ENCODE data around the gene HACD1. TPM values are rescaled to one million over a fixed set of nuclear protein-coding genes. Genes with fewer than 3 reads are reported as not detected.

Gene HACD1
- polyA plus RNA-seq, 1 donor from 2014 or later, result 23.0 TPM

DNA sequence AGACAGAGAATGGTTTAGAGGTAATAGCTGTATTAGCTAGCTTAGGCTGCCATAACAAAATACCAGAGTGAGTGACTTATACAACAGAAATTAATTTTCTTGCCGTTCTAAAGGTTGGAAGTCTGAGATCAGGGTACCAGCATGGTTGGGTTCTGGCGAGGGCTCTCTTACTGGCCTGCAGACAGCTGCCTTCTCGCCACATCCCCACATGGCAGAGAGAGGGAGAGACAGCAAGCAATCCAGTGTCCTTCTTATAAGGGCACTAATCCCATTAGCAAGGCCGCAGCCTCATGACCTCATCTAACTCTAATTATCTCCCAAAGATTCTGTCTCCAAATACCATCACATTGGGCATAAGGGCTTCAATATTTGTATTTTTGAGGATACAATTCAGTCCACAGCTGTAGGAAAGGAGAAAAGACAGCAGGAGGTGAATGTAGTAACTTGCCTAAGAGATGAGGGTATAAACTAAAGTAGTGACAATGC lies 23.2 kb upstream of the HACD1 start:
- Histone ChIP-seq H3F3A (ENCODE audit: insufficient read depth, low read length, poor library complexity, severe bottlenecking) (peaks cover 4% of the 10 kb centered on the region), H3K9me2 (ENCODE audit: insufficient read depth, low read length) (no peaks in the 10 kb centered on the region), H3K27ac (ENCODE audit: low read length) (no peak overlapping the region), H2AFZ (ENCODE audit: low read depth, low read length) (no peak overlapping the region), H3K9me3 (ENCODE audit: low read length) (no peaks in the 10 kb centered on the region), H3K4me2 (ENCODE audit: low read length) (no peak overlapping the region), H3K27me3 (ENCODE audit: insufficient read depth, low read depth, low read length) (no peaks in the 10 kb centered on the region), H3K36me3 (ENCODE audit: insufficient read depth, low read length) (no peaks in the 10 kb centered on the region), H3K79me2 (replicated peaks; ENCODE audit: insufficient read depth, low read length) (peaks cover 14% of the 10 kb centered on the region), H4K20me1 (ENCODE audit: insufficient read depth) (no peaks in the 10 kb centered on the region), H3K9ac (ENCODE audit: low read length) (no peak overlapping the region), H3K4me3 (ENCODE audit: low read length) (no peak overlapping the region)
- no peak for TF ChIP-seq SMC3 (conservative IDR thresholded peaks at IDR 0.05; ENCODE audit: poor library complexity)
- TF ChIP-seq POLR2AphosphoS5 (IDR thresholded peaks at IDR 0.05), result no peak
- no peak for TF ChIP-seq MXI1 (conservative IDR thresholded peaks at IDR 0.05; ENCODE audit: poor library complexity, severe bottlenecking)
- TF ChIP-seq EP300 (conservative IDR thresholded peaks at IDR 0.05; ENCODE audit: poor library complexity, severe bottlenecking), result no peak
- no peak for TF ChIP-seq TAF1 (IDR thresholded peaks at IDR 0.05; ENCODE audit: low read depth)
- no peak for TF ChIP-seq EZH2 (IDR thresholded peaks at IDR 0.05; ENCODE audit: borderline replicate concordance, insufficient read depth, low read length, poor library complexity, severe bottlenecking)
- TF ChIP-seq REST (IDR thresholded peaks at IDR 0.05; ENCODE audit: borderline replicate concordance), result no peak
- TF ChIP-seq, protein P1, sequence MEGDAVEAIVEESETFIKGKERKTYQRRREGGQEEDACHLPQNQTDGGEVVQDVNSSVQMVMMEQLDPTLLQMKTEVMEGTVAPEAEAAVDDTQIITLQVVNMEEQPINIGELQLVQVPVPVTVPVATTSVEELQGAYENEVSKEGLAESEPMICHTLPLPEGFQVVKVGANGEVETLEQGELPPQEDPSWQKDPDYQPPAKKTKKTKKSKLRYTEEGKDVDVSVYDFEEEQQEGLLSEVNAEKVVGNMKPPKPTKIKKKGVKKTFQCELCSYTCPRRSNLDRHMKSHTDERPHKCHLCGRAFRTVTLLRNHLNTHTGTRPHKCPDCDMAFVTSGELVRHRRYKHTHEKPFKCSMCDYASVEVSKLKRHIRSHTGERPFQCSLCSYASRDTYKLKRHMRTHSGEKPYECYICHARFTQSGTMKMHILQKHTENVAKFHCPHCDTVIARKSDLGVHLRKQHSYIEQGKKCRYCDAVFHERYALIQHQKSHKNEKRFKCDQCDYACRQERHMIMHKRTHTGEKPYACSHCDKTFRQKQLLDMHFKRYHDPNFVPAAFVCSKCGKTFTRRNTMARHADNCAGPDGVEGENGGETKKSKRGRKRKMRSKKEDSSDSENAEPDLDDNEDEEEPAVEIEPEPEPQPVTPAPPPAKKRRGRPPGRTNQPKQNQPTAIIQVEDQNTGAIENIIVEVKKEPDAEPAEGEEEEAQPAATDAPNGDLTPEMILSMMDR (IDR thresholded peaks at IDR 0.05; ENCODE audit: poor library complexity, severe bottlenecking), result no peak
- TF ChIP-seq RAD21 (conservative IDR thresholded peaks at IDR 0.05), result no peak

- H3K27ac ChIP-seq (ENCODE audit: low read length), result no peak overlapping the region
- no peak overlapping the region for H2AFZ ChIP-seq (ENCODE audit: low read depth, low read length)
- no peaks in the 10 kb centered on the region for H3K27me3 ChIP-seq (ENCODE audit: insufficient read depth, low read depth, low read length)
- no peak overlapping the region for H3K4me3 ChIP-seq (ENCODE audit: low read length)
- no peaks in the 10 kb centered on the region for H4K20me1 ChIP-seq (ENCODE audit: insufficient read depth)
- H3K79me2 ChIP-seq (replicated peaks; ENCODE audit: insufficient read depth, low read length), result peaks cover 3% of the 10 kb centered on the region
- TF ChIP-seq POLR2AphosphoS5 (IDR thresholded peaks at IDR 0.05), result no peak
- TF ChIP-seq TAF1 (IDR thresholded peaks at IDR 0.05; ENCODE audit: low read depth), result no peak
- no peak for TF ChIP-seq REST (IDR thresholded peaks at IDR 0.05; ENCODE audit: borderline replicate concordance)
- TF ChIP-seq EP300 (conservative IDR thresholded peaks at IDR 0.05; ENCODE audit: poor library complexity, severe bottlenecking), result no peak
- TF ChIP-seq, protein P1 (IDR thresholded peaks at IDR 0.05; ENCODE audit: poor library complexity, severe bottlenecking), result no peak
- no peak for TF ChIP-seq MXI1 (conservative IDR thresholded peaks at IDR 0.05; ENCODE audit: poor library complexity, severe bottlenecking)
- no peak for TF ChIP-seq EZH2 (IDR thresholded peaks at IDR 0.05; ENCODE audit: borderline replicate concordance, insufficient read depth, low read length, poor library complexity, severe bottlenecking)
- TF ChIP-seq RAD21 (conservative IDR thresholded peaks at IDR 0.05), result no peak
- TF ChIP-seq SMC3 (conservative IDR thresholded peaks at IDR 0.05; ENCODE audit: poor library complexity), result no peak
- no peak overlapping the region for H3K9ac ChIP-seq (ENCODE audit: low read length)
- H3K9me3 ChIP-seq (ENCODE audit: low read length), result no peaks in the 10 kb centered on the region
- H3K4me2 ChIP-seq (ENCODE audit: low read length), result no peak overlapping the region
- no peaks in the 10 kb centered on the region for H3K36me3 ChIP-seq (ENCODE audit: insufficient read depth, low read length)
- no peaks in the 10 kb centered on the region for H3F3A ChIP-seq (ENCODE audit: insufficient read depth, low read length, poor library complexity, severe bottlenecking)
- no peaks in the 10 kb centered on the region for H3K9me2 ChIP-seq (ENCODE audit: insufficient read depth, low read length)
These were observed 20.7 kb upstream of the HACD1 start for GRCh38 chr10:17637869-17638268.
